DOHH2 (cell line): ENCODE measurements around the gene HSBP1L1.

Experiments used
- H3F3A ChIP-seq: fragments of 200-600 bp; sonication (generic), shearing (Covaris generic); 2 replicates; pipeline ENCODE4 v1.6.0; 2016; ENCODE audit warnings: antibody characterized with exemption, mild to moderate bottlenecking; ENCODE audit not compliant: control insufficient read depth, insufficient read depth
- H3K27ac ChIP-seq: fragments of 200-600 bp; sonication (generic); 2 replicates; pipeline ENCODE4 v1.5.1; 2014; ENCODE audit warnings: low read depth, mild to moderate bottlenecking, low read length, moderate library complexity
- H3K27me3 ChIP-seq: fragments of 200-600 bp; sonication (generic); 2 replicates; pipeline ENCODE4 v1.6.1; 2014; ENCODE audit warnings: mild to moderate bottlenecking, low read length, mixed read lengths; ENCODE audit not compliant: control insufficient read depth
- H3K36me3 ChIP-seq: fragments of 200-600 bp; sonication (generic); 2 replicates; pipeline ENCODE4 v1.6.1; 2014; ENCODE audit warnings: mild to moderate bottlenecking, low read length, moderate library complexity, mixed read lengths; ENCODE audit not compliant: control insufficient read depth
- H3K4me1 ChIP-seq: fragments of 200-600 bp; sonication (generic); 2 replicates; pipeline ENCODE4 v1.6.1; 2014; ENCODE audit warnings: mild to moderate bottlenecking, low read length, mixed read lengths; ENCODE audit not compliant: control insufficient read depth
- H3K4me2 ChIP-seq: fragments of 200-600 bp; sonication (generic); 2 replicates; pipeline ENCODE4 v1.6.0; 2014; ENCODE audit warnings: mild to moderate bottlenecking, low read length, moderate library complexity
- H3K4me3 ChIP-seq: fragments of 200-600 bp; sonication (generic); 2 replicates; pipeline ENCODE4 v1.5.1; 2014; ENCODE audit warnings: mild to moderate bottlenecking, low read length, mixed read lengths
- H3K79me2 ChIP-seq: fragments of 200-600 bp; sonication (generic); 2 replicates; pipeline ENCODE4 v1.6.1; 2014; ENCODE audit warnings: mild to moderate bottlenecking, low read length, mixed read lengths; ENCODE audit not compliant: control insufficient read depth
- H3K9me2 ChIP-seq: fragments of 200-600 bp; sonication (generic); replicated peaks from 2 replicates; pipeline ENCODE4 v1.6.1; 2014; ENCODE audit warnings: mild to moderate bottlenecking, low read length, mixed read lengths; ENCODE audit not compliant: control insufficient read depth
- H3K9me3 ChIP-seq: fragments of 200-600 bp; sonication (generic); 2 replicates; pipeline ENCODE4 v1.6.1; 2014; ENCODE audit warnings: antibody characterized with exemption, low read length, mixed read lengths; ENCODE audit not compliant: control insufficient read depth, insufficient read depth
- H4K20me1 ChIP-seq: fragments of 200-600 bp; sonication (generic); 2 replicates; pipeline ENCODE4 v1.6.0; 2014; ENCODE audit warnings: low read depth, mild to moderate bottlenecking, antibody characterized with exemption, low read length, moderate library complexity; ENCODE audit not compliant: control insufficient read depth, insufficient read depth
- EZH2phosphoT487 ChIP-seq: fragments of 200-600 bp; sonication (generic); IDR thresholded peaks from 2 replicates; pipeline ENCODE4 v1.6.1; 2017; ENCODE audit warnings: borderline replicate concordance, mild to moderate bottlenecking, antibody characterized with exemption, low read length, moderate library complexity, mixed read lengths
- TF ChIP-seq, protein P1 (sequence below): fragments of 200-600 bp; sonication (generic); IDR thresholded peaks from one replicate; pipeline ENCODE4 v1.5.1; 2014; ENCODE audit warnings: antibody characterized with exemption, mild to moderate bottlenecking, low read depth, low read length; ENCODE audit not compliant: poor library complexity, severe bottlenecking

Gene HSBP1L1

DNA sequence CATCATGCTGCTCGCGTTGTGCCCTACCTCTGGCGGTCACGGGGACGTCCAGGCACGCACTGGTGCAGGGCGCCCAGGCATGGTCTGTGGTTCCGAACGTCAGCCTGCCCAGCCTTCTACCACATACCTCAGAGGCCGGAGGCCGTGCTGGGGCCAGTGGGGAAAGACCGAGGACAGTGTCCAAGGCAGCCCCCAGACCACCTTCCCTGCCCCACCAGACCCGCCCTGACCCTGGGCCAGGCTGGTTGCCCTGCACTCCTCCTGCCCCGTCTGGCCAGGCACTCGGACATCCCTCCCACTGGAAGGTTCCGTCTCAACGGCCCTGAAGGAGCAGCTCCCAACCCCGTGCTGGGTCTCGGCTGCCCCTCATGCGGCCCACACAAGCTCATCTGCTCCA is 45.8 kb upstream of the HSBP1L1 start:
- no peaks in the 10 kb centered on the region for H3F3A ChIP-seq
- peaks cover 6% of the 10 kb centered on the region; the same call in 1 of the 2 replicates for H3K9me3 ChIP-seq
- H4K20me1 ChIP-seq = no peaks in the 10 kb centered on the region
- H3K27ac ChIP-seq = no peak overlapping the region
- H3K4me1 ChIP-seq = no peaks in the 10 kb centered on the region
- no peak for TF ChIP-seq EZH2phosphoT487
- TF ChIP-seq, protein P1, sequence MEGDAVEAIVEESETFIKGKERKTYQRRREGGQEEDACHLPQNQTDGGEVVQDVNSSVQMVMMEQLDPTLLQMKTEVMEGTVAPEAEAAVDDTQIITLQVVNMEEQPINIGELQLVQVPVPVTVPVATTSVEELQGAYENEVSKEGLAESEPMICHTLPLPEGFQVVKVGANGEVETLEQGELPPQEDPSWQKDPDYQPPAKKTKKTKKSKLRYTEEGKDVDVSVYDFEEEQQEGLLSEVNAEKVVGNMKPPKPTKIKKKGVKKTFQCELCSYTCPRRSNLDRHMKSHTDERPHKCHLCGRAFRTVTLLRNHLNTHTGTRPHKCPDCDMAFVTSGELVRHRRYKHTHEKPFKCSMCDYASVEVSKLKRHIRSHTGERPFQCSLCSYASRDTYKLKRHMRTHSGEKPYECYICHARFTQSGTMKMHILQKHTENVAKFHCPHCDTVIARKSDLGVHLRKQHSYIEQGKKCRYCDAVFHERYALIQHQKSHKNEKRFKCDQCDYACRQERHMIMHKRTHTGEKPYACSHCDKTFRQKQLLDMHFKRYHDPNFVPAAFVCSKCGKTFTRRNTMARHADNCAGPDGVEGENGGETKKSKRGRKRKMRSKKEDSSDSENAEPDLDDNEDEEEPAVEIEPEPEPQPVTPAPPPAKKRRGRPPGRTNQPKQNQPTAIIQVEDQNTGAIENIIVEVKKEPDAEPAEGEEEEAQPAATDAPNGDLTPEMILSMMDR = no peak
- H3K36me3 ChIP-seq = peaks cover 28% of the 10 kb centered on the region
- no peaks in the 10 kb centered on the region for H3K9me2 ChIP-seq
- H3K79me2 ChIP-seq = no peaks in the 10 kb centered on the region; the same call in 1 of the 2 replicates
- no peak overlapping the region for H3K4me3 ChIP-seq
- H3K27me3 ChIP-seq = no peaks in the 10 kb centered on the region
- no peak overlapping the region for H3K4me2 ChIP-seq

DNA sequence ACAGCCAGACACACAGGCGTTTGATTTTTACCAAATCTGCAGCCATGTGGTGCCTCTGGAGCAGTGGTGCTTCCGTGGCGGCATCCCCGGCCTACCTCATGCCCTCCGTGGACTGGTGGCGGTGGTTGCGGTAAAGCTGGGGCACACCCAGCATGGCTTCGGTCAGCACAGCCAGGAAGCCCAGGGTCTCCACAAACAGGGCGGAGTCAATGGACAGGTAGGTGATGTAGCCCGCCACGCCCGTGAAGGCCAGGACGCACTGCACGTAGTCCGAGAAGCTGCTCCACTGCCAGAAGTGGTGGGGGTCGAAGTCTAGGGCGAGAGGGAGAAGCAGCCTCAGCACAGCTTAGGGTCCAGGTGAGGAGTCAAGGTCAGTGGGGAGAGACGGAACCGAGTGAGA is 45.4 kb upstream of the HSBP1L1 start:
- peaks cover 6% of the 10 kb centered on the region; the same call in 1 of the 2 replicates for H3K9me3 ChIP-seq
- no peaks in the 10 kb centered on the region for H3K4me1 ChIP-seq
- TF ChIP-seq, protein P1 = no peak
- no peak for TF ChIP-seq EZH2phosphoT487
- peaks cover 29% of the 10 kb centered on the region for H3K36me3 ChIP-seq
- no peaks in the 10 kb centered on the region for H3K27me3 ChIP-seq
- H3K4me3 ChIP-seq = no peak overlapping the region
- H3K4me2 ChIP-seq = no peak overlapping the region
- H3K9me2 ChIP-seq = no peaks in the 10 kb centered on the region
- H3K27ac ChIP-seq = no peak overlapping the region
- H4K20me1 ChIP-seq = no peaks in the 10 kb centered on the region
- no peaks in the 10 kb centered on the region; the same call in 1 of the 2 replicates for H3K79me2 ChIP-seq
- no peaks in the 10 kb centered on the region for H3F3A ChIP-seq

DNA sequence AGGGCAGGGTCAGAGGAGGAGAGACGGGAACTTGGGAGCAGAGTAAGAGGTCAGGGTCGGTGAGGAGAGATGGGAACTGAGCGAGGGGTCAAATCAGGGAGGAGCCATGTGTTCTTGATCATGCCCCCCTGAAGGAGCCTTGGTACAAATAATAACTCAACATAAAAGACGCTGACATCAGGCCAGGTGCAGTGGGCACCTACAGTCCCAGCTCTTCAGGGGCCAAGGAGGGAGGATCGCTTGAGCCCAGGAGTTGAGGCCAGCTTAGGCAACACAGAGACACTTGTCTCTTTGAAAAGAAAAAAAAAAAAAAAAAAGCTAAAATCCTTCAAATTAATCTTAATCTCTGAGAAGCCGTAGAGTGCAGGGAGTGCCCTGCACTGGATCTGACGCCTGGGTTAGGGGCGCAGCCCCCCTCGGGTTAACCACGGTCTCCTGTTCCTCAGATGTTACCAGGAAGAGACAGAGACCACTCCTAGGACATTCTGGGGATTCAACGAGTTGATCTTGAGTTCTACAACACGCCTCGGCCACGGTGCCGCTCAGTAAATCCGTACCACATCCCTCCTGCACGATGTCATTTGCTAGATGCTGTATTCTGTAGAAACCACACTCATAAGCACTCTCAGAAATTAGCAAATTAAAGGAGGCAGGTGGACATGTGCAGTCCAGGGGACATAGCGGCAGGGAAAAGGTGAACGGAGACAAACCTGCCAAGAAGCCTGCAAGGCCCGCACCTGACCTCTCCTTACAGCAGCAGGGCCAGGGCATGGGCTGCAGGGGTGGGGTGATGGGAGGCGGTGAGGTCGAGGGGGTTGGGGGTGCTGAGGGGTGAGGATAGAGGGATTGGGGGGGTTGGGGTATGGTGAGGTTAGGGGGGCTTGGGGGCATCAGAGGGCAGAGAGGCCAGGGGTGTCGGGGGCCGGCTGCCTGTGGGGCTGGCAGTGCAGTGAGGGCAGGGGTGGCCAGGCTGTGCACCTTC is 42.2 kb upstream of the HSBP1L1 start:
- Histone ChIP-seq H3K4me1 (no peaks in the 10 kb centered on the region), H3K9me3 (peaks cover 6% of the 10 kb centered on the region; the same call in 1 of the 2 replicates), H4K20me1 (no peaks in the 10 kb centered on the region), H3F3A (no peaks in the 10 kb centered on the region), H3K4me2 (no peak overlapping the region), H3K79me2 (peaks cover 8% of the 10 kb centered on the region), H3K36me3 (peaks cover 25% of the 10 kb centered on the region), H3K27me3 (no peaks in the 10 kb centered on the region), H3K27ac (no peak overlapping the region), H3K4me3 (no peak overlapping the region), H3K9me2 (no peaks in the 10 kb centered on the region)
- TF ChIP-seq, protein P1 = no peak
- TF ChIP-seq EZH2phosphoT487 = no peak
